Hippocampal formation (tissue), 2 donors: ENCODE data around the gene RPS6KA4.
A peak's percentile ranks its signal among the peaks of the same experiment; 100 is the strongest.

ENCODE experiments used
- DNase-seq, 2 donors: peaks; one replicate each; lab custom pipeline; 2025; lab: John Stamatoyannopoulos, UW

RPS6KA4 gene

GRCh38 chr11:64348383-64349024 lies 10.5 kb upstream of the RPS6KA4 start:
- DNase-seq: no peak

GRCh38 chr11:64349025-64349387 lies 10.0 kb upstream of the RPS6KA4 start:
- no peak for DNase-seq

GRCh38 chr11:64349404-64349803 lies 9.6 kb upstream of the RPS6KA4 start:
- DNase-seq: no peak

GRCh38 chr11:64351136-64351631 lies 7.8 kb upstream of the RPS6KA4 start:
- no peak for DNase-seq

- no peak for DNase-seq
Observed at GRCh38 chr11:64352099-64352994, 6.6 kb upstream of the RPS6KA4 start.

GRCh38 chr11:64352995-64353714 lies 5.8 kb upstream of the RPS6KA4 start:
- no peak for DNase-seq

GRCh38 chr11:64353715-64354506 lies 5.1 kb upstream of the RPS6KA4 start:
- DNase-seq: no peak

GRCh38 chr11:64355078-64355940 lies 3.7 kb upstream of the RPS6KA4 start:
- peak; percentile 50 to 62 for DNase-seq

- DNase-seq: no peak
Observed at GRCh38 chr11:64356498-64357411, 2.2 kb upstream of the RPS6KA4 start.

GRCh38 chr11:64357446-64357845 lies 1.5 kb upstream of the RPS6KA4 start:
- no peak for DNase-seq

GRCh38 chr11:64357904-64358535 lies 942 bp upstream of the RPS6KA4 start:
- no peak for DNase-seq

- no peak for DNase-seq
Observed at GRCh38 chr11:64358536-64358906, 441 bp upstream of the RPS6KA4 start.

GRCh38 chr11:64359712-64360445 lies 917 bp downstream of the RPS6KA4 start:
- DNase-seq: no peak

GRCh38 chr11:64360448-64360921 lies 1.5 kb downstream of the RPS6KA4 start:
- no peak for DNase-seq

- DNase-seq: no peak
Observed at GRCh38 chr11:64361659-64362058, 2.7 kb downstream of the RPS6KA4 start.

- DNase-seq: no peak
Observed at GRCh38 chr11:64362339-64362738, 3.4 kb downstream of the RPS6KA4 start.

- DNase-seq: no peak
Observed at GRCh38 chr11:64364435-64364834, 5.5 kb downstream of the RPS6KA4 start.

- no peak for DNase-seq
Observed at GRCh38 chr11:64364911-64365310, 5.9 kb downstream of the RPS6KA4 start.
